Measurements from ENCODE around the gene RFC2. TPM values are rescaled to one million over a fixed set of nuclear protein-coding genes. Genes with fewer than 3 reads are reported as not detected.
"Not testable (repeated sequence)": the region's sequence is repeated elsewhere in the genome, so short reads cannot be mapped to it uniquely, and the experiment has no call there.

Gene RFC2
- total and polyA plus RNA-seq, 2 experiments from 2014 or later, result 23.1 to 33.2 TPM

DNA sequence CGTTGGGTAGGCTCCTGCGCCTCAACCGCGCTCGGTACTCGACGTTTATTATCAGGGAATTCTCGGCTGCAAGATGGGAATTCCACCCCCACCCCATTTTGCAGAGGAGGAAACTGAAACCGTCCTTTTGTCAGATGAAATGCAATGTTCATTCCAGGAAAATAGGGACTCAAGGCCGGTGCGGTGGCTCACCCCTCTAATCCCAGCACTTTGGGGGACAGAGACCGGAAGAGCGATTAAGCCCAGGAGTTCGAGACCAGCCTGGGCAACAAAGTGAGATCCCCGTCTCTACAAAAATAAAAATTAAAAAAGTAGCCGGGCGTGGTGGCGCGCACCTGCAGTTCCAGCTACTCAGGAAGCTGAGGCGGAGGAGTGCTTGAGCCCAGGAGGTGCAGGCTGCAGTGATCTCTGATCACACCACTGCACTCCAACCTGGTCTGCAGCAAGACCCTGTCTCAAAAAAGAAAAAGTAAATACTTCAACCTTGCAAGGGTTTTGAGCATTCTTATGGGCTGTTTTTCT is 720 bp upstream of the RFC2 start:
- TF ChIP-seq EZH2 (IDR thresholded peaks at IDR 0.05; ENCODE audit: insufficient read depth, poor library complexity, severe bottlenecking), result no peak
- no peak for TF ChIP-seq EZH2phosphoT487 (IDR thresholded peaks at IDR 0.05; ENCODE audit: insufficient read depth, low read depth)
- Histone ChIP-seq H3K4me3 (peak overlapping the region; percentile 85), H3K9me3 (ENCODE audit: low read depth) (no peaks in the 10 kb centered on the region), H3K4me1 (ENCODE audit: insufficient read depth) (peaks cover 21% of the 10 kb centered on the region), H3K9me2 (ENCODE audit: insufficient read depth) (no peaks in the 10 kb centered on the region), H3K27ac (peak overlapping the region; percentile 89), H3F3A (ENCODE audit: insufficient read depth) (peaks cover 18% of the 10 kb centered on the region), H4K20me1 (ENCODE audit: insufficient read depth) (no peaks in the 10 kb centered on the region), H3K79me2 (ENCODE audit: insufficient read depth) (peaks cover 26% of the 10 kb centered on the region), H2AFZ (peak overlapping the region; percentile 96), H3K4me2 (ENCODE audit: unreplicated experiment) (peak overlapping the region; percentile 81), H3K36me3 (ENCODE audit: low read depth) (no peaks in the 10 kb centered on the region), H3K9ac (peak overlapping the region; percentile 88), H3K27me3 (replicated peaks; ENCODE audit: insufficient read depth) (no peaks in the 10 kb centered on the region)
- WGBS, 2 experiments (ENCODE audit: low coverage in 1 of 2, low lambda C conversion rate in 2 of 2, missing lambda C conversion rate in 2 of 2), result 25 to 27% methylated on average over 18 to 20 of the region's 20 CpGs
- no peak for DNase-seq
- in situ Hi-C loops (cut with MboI), result no loop called here

DNA sequence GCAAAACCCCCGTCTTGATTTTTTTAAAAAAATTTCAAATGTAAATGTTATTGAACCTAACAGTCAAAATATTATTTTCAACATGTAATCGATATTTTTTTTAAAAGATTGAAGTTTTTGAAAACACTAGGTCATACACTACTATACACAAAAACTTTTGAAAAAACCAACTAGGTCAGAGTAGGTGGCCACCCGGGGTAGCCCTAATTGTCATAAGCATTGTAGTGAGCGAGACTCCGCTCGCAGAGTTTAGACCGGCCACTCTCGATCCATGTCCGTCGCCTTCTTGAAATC is 417 bp downstream of the RFC2 start:
- 0 to 1% methylated on average over 10 of the region's 10 CpGs for whole genome bisulfite sequencing, 2 experiments (ENCODE audit: low coverage in 1 of 2, low lambda C conversion rate in 2 of 2, missing lambda C conversion rate in 2 of 2)
- peak overlapping the region; percentile 88 for H3K9ac ChIP-seq
- peaks cover 26% of the 10 kb centered on the region for H3K79me2 ChIP-seq (ENCODE audit: insufficient read depth)
- H3K9me3 ChIP-seq (ENCODE audit: low read depth), result no peaks in the 10 kb centered on the region
- no peaks in the 10 kb centered on the region for H4K20me1 ChIP-seq (ENCODE audit: insufficient read depth)
- no peak for TF ChIP-seq EZH2phosphoT487 (IDR thresholded peaks at IDR 0.05; ENCODE audit: insufficient read depth, low read depth)
- TF ChIP-seq EZH2 (IDR thresholded peaks at IDR 0.05; ENCODE audit: insufficient read depth, poor library complexity, severe bottlenecking), result no peak
- peaks cover 18% of the 10 kb centered on the region for H3F3A ChIP-seq (ENCODE audit: insufficient read depth)
- H3K4me3 ChIP-seq, result peak overlapping the region; percentile 85
- H2AFZ ChIP-seq, result peak overlapping the region; percentile 96
- in situ Hi-C loops (cut with MboI), result no loop called here
- no peaks in the 10 kb centered on the region for H3K9me2 ChIP-seq (ENCODE audit: insufficient read depth)
- peaks cover 21% of the 10 kb centered on the region for H3K4me1 ChIP-seq (ENCODE audit: insufficient read depth)
- H3K27me3 ChIP-seq (replicated peaks; ENCODE audit: insufficient read depth), result no peaks in the 10 kb centered on the region
- peak overlapping the region; percentile 84 for H3K4me2 ChIP-seq (ENCODE audit: unreplicated experiment)
- H3K36me3 ChIP-seq (ENCODE audit: low read depth), result peaks cover 3% of the 10 kb centered on the region; the same call in 1 of the 2 replicates
- H3K27ac ChIP-seq, result peak overlapping the region; percentile 89
- peak; percentile 50 for DNase-seq

DNA sequence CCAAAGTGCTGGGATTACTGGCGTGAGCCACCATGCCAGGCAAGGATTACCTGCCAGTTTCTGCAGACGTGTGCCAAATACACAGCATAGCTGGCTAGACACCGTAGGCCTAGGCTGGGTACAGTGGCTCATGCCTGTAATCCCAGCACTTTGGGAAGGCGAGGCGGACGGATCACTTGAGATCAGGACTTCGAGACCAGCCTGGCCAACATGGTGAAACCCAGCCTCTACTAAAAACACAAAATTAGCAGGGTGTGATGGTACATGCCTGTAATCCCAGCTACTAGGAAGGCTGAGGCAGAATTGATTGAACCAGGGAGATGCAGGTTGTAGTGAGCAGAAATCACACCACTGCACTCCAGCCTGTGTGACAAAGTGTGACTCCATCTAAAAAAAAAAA is 868 bp downstream of the RFC2 start:
- H3F3A ChIP-seq (ENCODE audit: insufficient read depth), result peaks cover 18% of the 10 kb centered on the region
- in situ Hi-C loops (cut with MboI), result no loop called here

DNA sequence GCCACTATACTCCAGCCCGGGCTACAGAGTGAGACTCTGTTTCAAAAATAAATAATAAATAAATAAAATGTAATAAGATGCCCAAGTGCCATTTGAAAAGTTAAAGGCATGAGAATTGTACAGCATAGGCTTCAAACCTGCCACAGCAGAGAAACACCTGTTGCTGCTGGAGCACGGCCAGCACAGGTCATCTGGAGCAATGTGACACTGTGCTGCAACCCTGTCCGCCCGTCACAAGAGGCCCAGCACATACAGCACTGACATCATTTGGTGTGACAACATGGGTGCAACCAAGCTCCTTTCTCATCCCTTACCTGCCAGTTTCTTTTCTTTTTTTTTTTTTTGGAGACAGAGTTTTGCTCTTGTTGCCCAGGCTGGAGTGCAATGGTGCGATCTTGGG is 1.3 kb downstream of the RFC2 start:
- no peaks in the 10 kb centered on the region for H3K9me2 ChIP-seq (ENCODE audit: insufficient read depth)
- H3K9ac ChIP-seq, result peak overlapping the region; percentile 88
- H3K36me3 ChIP-seq (ENCODE audit: low read depth), result peaks cover 3% of the 10 kb centered on the region; the same call in 1 of the 2 replicates
- peaks cover 21% of the 10 kb centered on the region for H3K4me1 ChIP-seq (ENCODE audit: insufficient read depth)
- no peaks in the 10 kb centered on the region for H4K20me1 ChIP-seq (ENCODE audit: insufficient read depth)
- 64 to 70% methylated on average over 5 of the region's 5 CpGs for WGBS, 2 experiments (ENCODE audit: low coverage in 1 of 2, low lambda C conversion rate in 2 of 2, missing lambda C conversion rate in 2 of 2)
- no peaks in the 10 kb centered on the region for H3K27me3 ChIP-seq (replicated peaks; ENCODE audit: insufficient read depth)
- in situ Hi-C loops (cut with MboI), result no loop called here
- H2AFZ ChIP-seq, result no peak overlapping the region
- H3K4me3 ChIP-seq, result peak overlapping the region; percentile 85
- H3K79me2 ChIP-seq (ENCODE audit: insufficient read depth), result peaks cover 26% of the 10 kb centered on the region
- H3F3A ChIP-seq (ENCODE audit: insufficient read depth), result peaks cover 18% of the 10 kb centered on the region
- H3K27ac ChIP-seq, result no peak overlapping the region
- no peak for TF ChIP-seq EZH2 (IDR thresholded peaks at IDR 0.05; ENCODE audit: insufficient read depth, poor library complexity, severe bottlenecking)
- no peaks in the 10 kb centered on the region for H3K9me3 ChIP-seq (ENCODE audit: low read depth)
- no peak for DNase-seq
- H3K4me2 ChIP-seq (ENCODE audit: unreplicated experiment), result peak overlapping the region; percentile 84

More for the DNA sequence above, 868 bp downstream of the RFC2 start:
- 36 to 44% methylated on average over 7 of the region's 7 CpGs for WGBS, 2 experiments (ENCODE audit: low coverage in 1 of 2, low lambda C conversion rate in 2 of 2, missing lambda C conversion rate in 2 of 2)
- H2AFZ ChIP-seq, result peak overlapping the region; percentile 96
- TF ChIP-seq EZH2 (IDR thresholded peaks at IDR 0.05; ENCODE audit: insufficient read depth, poor library complexity, severe bottlenecking), result no peak
- no peak for TF ChIP-seq EZH2phosphoT487 (IDR thresholded peaks at IDR 0.05; ENCODE audit: insufficient read depth, low read depth)
- no peaks in the 10 kb centered on the region for H3K9me3 ChIP-seq (ENCODE audit: low read depth)
- H3K4me1 ChIP-seq (ENCODE audit: insufficient read depth), result peaks cover 21% of the 10 kb centered on the region
- 0 out of 2 replicates have a peak overlapping the region, but pooled peaks have one; percentile 89 for H3K27ac ChIP-seq
- H3K9ac ChIP-seq, result peak overlapping the region; percentile 88
- no peaks in the 10 kb centered on the region for H3K9me2 ChIP-seq (ENCODE audit: insufficient read depth)
- peak overlapping the region; percentile 84 for H3K4me2 ChIP-seq (ENCODE audit: unreplicated experiment)
- no peaks in the 10 kb centered on the region for H4K20me1 ChIP-seq (ENCODE audit: insufficient read depth)
- H3K27me3 ChIP-seq (replicated peaks; ENCODE audit: insufficient read depth), result no peaks in the 10 kb centered on the region
- peaks cover 3% of the 10 kb centered on the region; the same call in 1 of the 2 replicates for H3K36me3 ChIP-seq (ENCODE audit: low read depth)
- peaks cover 26% of the 10 kb centered on the region for H3K79me2 ChIP-seq (ENCODE audit: insufficient read depth)
- DNase-seq, result no peak
- peak overlapping the region; percentile 85 for H3K4me3 ChIP-seq

DNA sequence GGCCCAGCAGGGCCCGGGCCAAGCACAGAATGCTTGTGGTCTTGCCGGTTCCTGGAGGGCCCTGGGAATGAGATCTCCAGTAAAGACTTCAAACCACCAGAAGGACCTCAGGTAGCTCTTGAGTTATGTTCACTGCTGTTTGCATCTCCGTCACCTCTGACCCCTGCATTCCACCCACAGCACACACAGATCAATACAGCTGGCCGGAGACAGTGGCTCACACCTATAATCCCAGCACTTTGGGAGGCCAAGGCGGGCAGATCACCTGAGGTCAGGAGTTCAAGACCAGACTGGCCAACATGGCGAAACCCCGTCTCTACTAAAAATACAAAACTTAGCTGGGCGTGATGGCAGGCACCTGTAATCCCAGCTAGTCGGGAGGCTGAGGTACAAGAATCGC is 5.1 kb downstream of the RFC2 start:
- not testable (repeated sequence) for H3K27ac ChIP-seq; H3F3A ChIP-seq (ENCODE audit: insufficient read depth); H4K20me1 ChIP-seq (ENCODE audit: insufficient read depth); H2AFZ ChIP-seq; H3K4me1 ChIP-seq (ENCODE audit: insufficient read depth); H3K36me3 ChIP-seq (ENCODE audit: low read depth); H3K9me3 ChIP-seq (ENCODE audit: low read depth); H3K27me3 ChIP-seq (replicated peaks; ENCODE audit: insufficient read depth); H3K4me3 ChIP-seq; H3K4me2 ChIP-seq (ENCODE audit: unreplicated experiment); H3K9ac ChIP-seq; DNase-seq; H3K9me2 ChIP-seq (ENCODE audit: insufficient read depth)
- in situ Hi-C loops (cut with MboI), result loop anchor here (25.0 kb wide), 1 partner anchor 138 kb away; no protein-coding TSS in a partner anchor
- WGBS, 2 experiments (ENCODE audit: low coverage in 1 of 2, low lambda C conversion rate in 2 of 2, missing lambda C conversion rate in 2 of 2), result 91 to 93% methylated on average over 10 of the region's 10 CpGs
- peaks cover 18% of the 10 kb centered on the region for H3K79me2 ChIP-seq (ENCODE audit: insufficient read depth)

Data from GM23248 (cell line).